B cell (primary cell): Measurements from ENCODE around the gene RNF32. TPM values are rescaled to one million over a fixed set of nuclear protein-coding genes. Genes with fewer than 3 reads are reported as not detected.

Experiments used
- ATAC-seq: fragments of 200-7000 bp; cut with Tn5 transposase; one replicate; pipeline ENCODE4 v1.10.0; 2021; ENCODE audit warnings: low read depth, mild to moderate bottlenecking, moderate number of reproducible peaks, moderate library complexity
- CTCF ChIA-PET: fragments of 350-600 bp; sonication (Branson Sonifier 250); formaldehyde crosslinking; loops from one replicate; lab custom pipeline; 2021; ENCODE audit warnings: antibody characterized with exemption, inconsistent platforms; lab: Charles Lee
- POLR2A ChIA-PET: fragments of 350-600 bp; sonication (Branson Sonifier 250); formaldehyde crosslinking; loops from one replicate; lab custom pipeline; 2021; ENCODE audit warnings: antibody characterized with exemption; lab: Charles Lee
- DNase-seq: peaks from one replicate; pipeline ENCODE4 v3.0.0; 2013
- H2AFZ ChIP-seq: 2 replicates; pipeline ENCODE4 v1.6.1; 2012; ENCODE audit warnings: mild to moderate bottlenecking, low read depth, low read length; ENCODE audit not compliant: insufficient read depth, poor library complexity, severe bottlenecking
- H3K27ac ChIP-seq, 2 donors: 1 replicate in 1 of 2; 2 replicates in 1 of 2; pipeline ENCODE4 v1.5.1; 2012 to 2013; ENCODE audit warnings: low read length in 2 of 2, mild to moderate bottlenecking in 2 of 2, moderate library complexity in 1 of 2
- H3K27me3 ChIP-seq, 4 experiments: fragments of 200-600 bp in 1 of 4; sonication (generic) in 1 of 4; replicated peaks in 1 of 4; 1 replicate in 2 of 4; 2 replicates in 2 of 4; pipeline versions ENCODE4 v1.6.1 to v1.7.0; 2013 to 2016; ENCODE audit warnings: low read length in 3 of 4, mild to moderate bottlenecking in 2 of 4, mixed read lengths in 1 of 4, moderate library complexity in 1 of 4; ENCODE audit not compliant: insufficient read depth in 4 of 4, control insufficient read depth in 3 of 4; ENCODE audit errors: control extremely low read depth in 1 of 4
- H3K36me3 ChIP-seq, 2 experiments: replicated peaks in 1 of 2; 1 replicate in 1 of 2; 2 replicates in 1 of 2; pipeline versions ENCODE4 v1.6.1 to v1.7.1; 2013; ENCODE audit warnings: low read length in 1 of 2; ENCODE audit not compliant: insufficient read depth in 2 of 2, control insufficient read depth in 1 of 2; ENCODE audit errors: control extremely low read depth in 1 of 2, extremely low read depth in 1 of 2
- H3K4me1 ChIP-seq, 2 donors: fragments of 200-600 bp in 1 of 2; sonication (generic) in 1 of 2; 1 replicate in 1 of 2; 2 replicates in 1 of 2; pipeline versions ENCODE4 v1.5.1 to v1.6.1; 2013 to 2017; ENCODE audit warnings: low read length in 2 of 2; ENCODE audit not compliant: control insufficient read depth in 2 of 2, insufficient read depth in 2 of 2
- H3K4me2 ChIP-seq: replicated peaks from 2 replicates; pipeline ENCODE3; 2012; ENCODE audit warnings: mild to moderate bottlenecking, low read depth, low read length; ENCODE audit not compliant: poor library complexity, severe bottlenecking
- H3K4me3 ChIP-seq, 5 experiments: fragments of 200-600 bp in 1 of 5; sonication (generic) in 1 of 5; 1 replicate in 3 of 5; 2 replicates in 2 of 5; pipeline versions ENCODE4 v1.5.1 to v1.7.0; 2011 to 2016; ENCODE audit warnings: low read length in 4 of 5, mild to moderate bottlenecking in 4 of 5, low read depth in 2 of 5, control low read depth in 1 of 5, moderate library complexity in 1 of 5; ENCODE audit not compliant: insufficient read depth in 1 of 5; ENCODE audit errors: control extremely low read depth in 1 of 5, extremely low read depth in 1 of 5
- H3K79me2 ChIP-seq: fragments of 200-600 bp; sonication (generic); one replicate; pipeline ENCODE4 v1.6.0; 2016; ENCODE audit warnings: low read length; ENCODE audit not compliant: control insufficient read depth, insufficient read depth
- H3K9ac ChIP-seq: fragments of 200-600 bp; sonication (generic); 2 replicates; pipeline ENCODE4 v1.6.1; 2017; ENCODE audit warnings: mild to moderate bottlenecking, low read length, moderate library complexity
- H3K9me3 ChIP-seq, 3 donors: one replicate each; pipeline versions ENCODE4 v1.6.1 to v1.7.1; 2013; ENCODE audit warnings: low read length in 2 of 3; ENCODE audit not compliant: control insufficient read depth in 2 of 3, insufficient read depth in 1 of 3; ENCODE audit errors: control extremely low read depth in 1 of 3
- H4K20me1 ChIP-seq: 2 replicates; pipeline ENCODE4 v1.6.0; 2012; ENCODE audit warnings: mild to moderate bottlenecking, low read length; ENCODE audit not compliant: insufficient read depth, control insufficient read depth, poor library complexity, severe bottlenecking
- H3K27ac Mint-ChIP-seq: one replicate; pipeline ENCODE4 v1.8.0; 2021; ENCODE audit warnings: mixed read lengths
- H3K27me3 Mint-ChIP-seq: one replicate; pipeline ENCODE4 v1.8.0; 2021; ENCODE audit warnings: mixed read lengths
- H3K4me1 Mint-ChIP-seq: one replicate; pipeline ENCODE4 v1.8.0; 2021; ENCODE audit warnings: mixed read lengths
- H3K4me3 Mint-ChIP-seq: one replicate; pipeline ENCODE4 v1.8.0; 2021; ENCODE audit warnings: mixed read lengths
- H3K9me3 Mint-ChIP-seq: one replicate; pipeline ENCODE4 v1.8.0; 2022; ENCODE audit warnings: mixed read lengths; ENCODE audit not compliant: insufficient read depth
- CTCF ChIP-seq: fragments of 200-600 bp; IDR thresholded peaks from one replicate; pipeline ENCODE4 v1.8.0; 2022; ENCODE audit warnings: antibody characterized with exemption, mild to moderate bottlenecking
- EZH2 ChIP-seq: IDR thresholded peaks from 2 replicates; pipeline ENCODE4 v1.6.1; 2012; ENCODE audit warnings: borderline replicate concordance, low read depth, mild to moderate bottlenecking, moderate library complexity, low read length; ENCODE audit not compliant: insufficient read depth, poor library complexity, severe bottlenecking
- WGBS: methylation state at CpG from one replicate; pipeline ENCODE4 v1.1.5; 2013; ENCODE audit warnings: missing lambda C conversion rate; ENCODE audit not compliant: insufficient coverage; 5-methylcytosine and 5-hydroxymethylcytosine counted together
- intact Hi-C: fragments of 100-400 bp; cut with micrococcal nuclease; formaldehyde crosslinking; loops from one replicate; pipeline ENCODE4 v1.10.0; 2022
- polyA plus RNA-seq: library from polyadenylated mRNA; depleted of rRNA; stranded (reverse); fragments of >200 nt; gene quantifications from 2 replicates; pipeline ENCODE4 v1.2.3, GENCODE V29; 2012
- total RNA-seq, 2 donors: library from RNA; stranded (reverse); fragments of 120-200 nt in 1 of 2; gene quantifications; 1 replicate in 1 of 2; 2 replicates in 1 of 2; pipeline versions ENCODE4 v1.2.3 to v1.2.4, GENCODE V29; 2013 to 2022

Gene RNF32
- total and polyA plus RNA-seq, 2 donors (not counting 1 experiment from before 2014, with no cell fraction given): 1.6 to 2.3 TPM

- peaks cover 9 to 13% of the 10 kb centered on the region in 2 donors for H3K4me1 ChIP-seq
Observed at GRCh38 chr7:156609010-156609877, 31.3 kb upstream of the RNF32 start.

More at GRCh38 chr7:156609010-156609877, 31.3 kb upstream of the RNF32 start:
- Histone ChIP-seq H3K27me3 (peaks cover 0 to 21% (median 6%) of the 10 kb centered on the region in 4 experiments), H3K79me2 (no peaks in the 10 kb centered on the region), H3K4me3 (no peak overlapping the region), H3K36me3 (no peaks in the 10 kb centered on the region), H4K20me1 (no peaks in the 10 kb centered on the region), H2AFZ (no peak overlapping the region), H3K27ac (no peak overlapping the region), H3K9ac (no peak overlapping the region), H3K4me2 (no peak overlapping the region), H3K9me3 (peaks cover 0 to 10% (median 0%) of the 10 kb centered on the region in 3 donors)
- WGBS: 29% methylated on average over 1 of the region's 7 CpGs
- H3K4me3 Mint-ChIP-seq: no peak overlapping the region
- no peak overlapping the region for H3K27ac Mint-ChIP-seq
- ATAC-seq (no peak), DNase-seq (no peak)
- intact Hi-C loops: no loop called here
- ChIA-PET CTCF (no interaction called here), POLR2A (no interaction called here)
- peaks cover 3% of the 10 kb centered on the region for H3K4me1 Mint-ChIP-seq
- no peaks in the 10 kb centered on the region for H3K9me3 Mint-ChIP-seq
- TF ChIP-seq CTCF: no peak
- no peak for TF ChIP-seq EZH2
- peaks cover 42% of the 10 kb centered on the region for H3K27me3 Mint-ChIP-seq
